Stimulated activated CD4-positive, alpha-beta T cell treated with anti-CD3 and anti-CD28 coated beads, Interleukin-4, amount 100 ng/mL, for 48 hours (primary cell): ENCODE data around the gene SNRPN.
"Not testable (repeated sequence)": the region's sequence is repeated elsewhere in the genome, so short reads cannot be mapped to it uniquely, and the experiment has no call there.

ENCODE experiments used
- DNase-seq, 2 donors: peaks; one replicate each; pipeline ENCODE4 v3.0.0-alpha.2; 2020; ENCODE audit warnings: low read depth in 2 of 2

SNRPN gene

GRCh38 chr15:24954783-24955530, at the start of gene SNRPN, which contains the start of gene SNURF:
SNRPN (plus strand) TSS chr15:24954987; CDS start chr15:24974454, 19,467 bp downstream.
SNURF (plus strand) TSS chr15:24954987; CDS start chr15:24955049, 62 bp downstream.
- DNase-seq = peak; percentile 47 to 58

- DNase-seq = no peak
Measured at GRCh38 chr15:24916305-24917009, 38.3 kb upstream of the SNRPN start.

DNA sequence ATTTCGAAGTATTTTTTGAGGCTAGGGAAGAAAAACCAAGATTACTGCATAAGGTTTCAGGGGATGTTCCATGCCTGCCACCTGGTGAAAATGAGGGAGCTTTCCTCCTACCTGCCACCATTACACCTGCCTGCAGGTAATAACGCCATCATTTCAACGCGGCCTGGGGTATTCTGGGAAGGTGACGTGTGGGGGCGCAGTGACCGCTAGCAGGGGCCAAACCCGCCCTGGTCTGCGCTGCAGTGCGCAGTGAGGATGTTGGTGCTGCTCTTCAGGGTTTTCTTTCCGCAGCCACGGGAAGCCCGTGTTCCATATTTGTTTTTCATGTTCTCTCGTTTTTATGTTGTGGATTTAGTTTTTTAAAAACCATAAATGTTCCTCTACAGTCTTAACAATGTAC, 37.4 kb upstream of the SNRPN start:
- DNase-seq = no peak

DNA sequence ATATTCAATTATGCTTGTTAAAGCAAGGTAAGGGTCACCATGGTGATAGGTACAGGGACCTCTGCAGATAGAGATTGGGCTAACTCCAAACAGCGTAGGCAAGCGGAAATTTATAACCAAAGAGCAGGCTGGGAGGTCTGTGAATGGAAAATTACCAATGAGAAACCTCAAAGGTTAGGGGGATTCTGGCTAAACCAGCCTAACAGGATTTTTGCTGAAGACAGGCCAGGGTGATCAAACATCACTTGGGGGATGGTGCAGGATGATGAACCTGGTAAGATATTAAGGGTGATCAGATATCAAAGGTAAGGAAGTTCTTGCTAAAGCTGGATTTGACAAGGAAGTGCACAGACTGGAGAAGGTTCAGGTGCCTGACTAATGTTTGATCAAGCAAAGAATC, 35.3 kb upstream of the SNRPN start:
- no peak for DNase-seq

DNA sequence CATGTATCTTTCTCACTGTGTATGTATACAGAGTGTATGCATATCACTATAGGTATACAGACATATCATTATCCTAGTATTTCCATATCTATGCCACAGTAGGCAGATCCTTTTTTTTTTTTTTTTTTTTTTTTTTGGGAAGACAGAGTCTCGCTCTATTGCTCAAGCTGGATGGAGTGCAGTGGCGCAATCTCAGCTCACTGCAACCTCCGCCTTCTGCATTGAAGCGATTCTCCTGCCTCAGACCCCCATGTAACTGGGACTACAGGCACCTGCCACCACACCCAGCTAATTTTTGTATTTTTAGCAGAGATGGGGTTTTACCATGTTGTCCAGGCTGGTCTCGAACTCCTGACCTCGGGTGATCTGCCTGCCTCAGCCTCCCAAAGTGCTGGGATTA, 32.0 kb upstream of the SNRPN start:
- not testable (repeated sequence) for DNase-seq

GRCh38 chr15:24924153-24924552, 30.6 kb upstream of the SNRPN start:
- DNase-seq = no peak

GRCh38 chr15:24924621-24925020, 30.2 kb upstream of the SNRPN start:
- no peak for DNase-seq

DNA sequence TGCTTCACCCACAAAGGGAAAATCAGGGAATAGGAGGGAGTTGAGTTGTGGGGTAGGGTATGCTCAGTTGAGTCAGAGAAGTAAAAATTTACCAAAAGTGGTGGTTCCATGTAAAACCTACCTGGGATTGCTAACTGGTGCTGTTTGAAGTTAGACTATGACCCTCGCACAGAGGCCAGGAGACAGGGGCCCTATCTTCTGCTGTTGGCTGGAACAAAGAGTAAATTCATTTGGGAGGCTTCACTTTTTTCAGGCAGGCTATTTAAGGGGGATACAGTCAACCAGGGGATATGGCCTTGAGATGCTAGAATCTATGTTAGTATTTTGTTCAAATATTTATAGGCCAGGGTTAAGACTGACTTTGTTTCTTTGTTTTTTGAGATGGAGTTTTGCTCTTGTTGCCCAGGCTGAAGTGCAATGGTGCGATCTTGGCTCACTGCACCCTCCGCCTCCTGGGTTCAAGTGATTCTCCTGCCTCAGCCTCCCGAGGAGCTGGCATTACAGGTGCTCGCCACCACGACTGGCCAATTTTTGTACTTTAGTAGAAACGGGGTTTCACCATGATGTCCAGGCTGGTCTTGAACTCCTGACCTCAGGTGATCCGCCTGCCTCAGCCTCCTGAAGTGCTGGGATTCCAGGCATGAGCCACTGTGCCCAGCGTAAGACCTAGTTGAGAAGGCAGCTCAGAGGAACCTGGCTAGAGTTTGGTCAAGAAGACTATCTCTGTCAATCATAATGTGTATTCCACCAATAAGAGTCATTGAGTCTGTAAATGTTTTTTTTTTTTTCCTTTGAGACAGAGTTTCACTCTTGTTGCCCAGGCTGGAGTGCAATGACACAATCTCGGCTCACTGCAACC, 22.7 kb upstream of the SNRPN start:
- DNase-seq = not testable (repeated sequence)

- DNase-seq = no peak
Measured at GRCh38 chr15:24933716-24934115, 21.1 kb upstream of the SNRPN start.

DNA sequence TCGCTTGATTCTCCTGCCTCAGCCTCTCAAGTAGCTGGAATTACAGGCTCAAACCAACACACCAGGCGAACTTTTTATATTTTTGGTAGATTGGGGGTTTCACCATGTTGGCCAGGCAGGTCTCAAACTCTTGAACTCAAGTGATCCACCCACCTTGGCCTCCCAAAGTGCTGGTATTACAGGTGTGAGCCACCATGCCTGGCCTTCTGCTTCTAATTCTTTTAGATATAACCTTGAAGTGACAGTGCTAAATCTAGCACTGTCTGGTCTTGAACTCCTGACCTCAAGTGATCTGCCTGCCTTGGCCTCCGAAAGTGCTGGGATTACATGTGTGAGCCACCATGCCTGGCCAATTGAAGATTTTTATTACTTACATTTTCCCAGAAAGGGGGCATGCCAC, 16.6 kb upstream of the SNRPN start:
- DNase-seq = not testable (repeated sequence)

DNA sequence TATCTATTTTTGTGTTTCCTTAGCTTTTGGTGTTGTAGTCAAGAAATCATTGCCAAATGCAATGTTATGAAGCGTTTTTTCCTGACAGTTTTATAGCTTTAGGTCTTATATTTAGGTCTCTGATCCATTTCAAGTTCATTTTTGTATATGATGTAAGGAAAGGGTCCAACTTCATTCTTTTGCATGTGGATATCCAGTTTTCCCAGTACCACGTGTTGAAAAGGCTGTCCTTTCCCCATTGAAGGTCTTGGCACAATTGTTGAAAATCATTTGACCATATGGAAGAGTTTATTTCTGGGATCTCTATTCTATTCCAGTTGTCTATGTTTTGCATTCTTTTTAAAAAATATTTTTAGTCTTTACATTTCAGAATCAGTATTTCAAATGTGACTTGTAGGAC, 14.6 kb upstream of the SNRPN start:
- DNase-seq = no peak

DNA sequence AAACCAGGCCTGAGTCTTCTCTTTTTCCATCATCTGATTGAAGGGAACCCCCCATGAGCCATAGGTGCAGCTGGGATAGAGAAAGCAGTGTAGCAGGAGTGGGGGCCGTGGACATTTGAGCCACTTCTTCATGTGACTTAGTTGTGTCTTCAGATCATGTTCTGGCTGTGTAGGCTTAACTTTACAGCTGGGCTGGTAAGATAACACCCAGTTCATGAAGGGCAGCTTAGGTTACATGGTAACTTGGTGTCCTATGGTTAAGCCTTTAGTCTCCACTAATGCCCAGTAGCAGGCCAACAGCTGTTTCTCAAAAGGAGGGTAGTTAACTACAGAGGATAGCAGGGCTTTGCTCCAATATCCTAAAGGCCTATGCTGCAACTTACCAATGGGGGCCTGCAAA, 11.4 kb upstream of the SNRPN start:
- no peak for DNase-seq

GRCh38 chr15:24944954-24945353, 9.8 kb upstream of the SNRPN start:
- DNase-seq = no peak

GRCh38 chr15:24945711-24946110, 9.1 kb upstream of the SNRPN start:
- DNase-seq = no peak

DNA sequence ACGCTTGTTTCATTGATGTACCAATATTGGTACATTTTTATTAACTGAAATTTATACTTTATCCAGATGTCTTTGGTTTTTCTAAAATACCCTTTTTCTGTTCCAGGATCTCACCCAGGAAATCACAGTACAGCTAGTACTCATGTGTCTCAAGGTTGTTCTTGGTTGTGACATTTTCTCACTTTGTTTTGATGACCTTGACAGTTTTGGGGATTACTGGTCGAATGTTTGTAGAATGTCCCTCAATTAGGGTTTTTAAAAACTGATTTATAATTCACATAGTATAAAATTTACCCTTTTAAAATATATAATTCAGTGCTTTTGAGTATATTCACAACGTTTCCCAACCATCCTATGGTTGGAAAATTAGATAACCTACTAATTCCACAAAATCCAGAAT, 6.3 kb upstream of the SNRPN start:
- no peak for DNase-seq

GRCh38 chr15:24955531-24955921, 739 bp downstream of the SNRPN start:
- no peak for DNase-seq

DNA sequence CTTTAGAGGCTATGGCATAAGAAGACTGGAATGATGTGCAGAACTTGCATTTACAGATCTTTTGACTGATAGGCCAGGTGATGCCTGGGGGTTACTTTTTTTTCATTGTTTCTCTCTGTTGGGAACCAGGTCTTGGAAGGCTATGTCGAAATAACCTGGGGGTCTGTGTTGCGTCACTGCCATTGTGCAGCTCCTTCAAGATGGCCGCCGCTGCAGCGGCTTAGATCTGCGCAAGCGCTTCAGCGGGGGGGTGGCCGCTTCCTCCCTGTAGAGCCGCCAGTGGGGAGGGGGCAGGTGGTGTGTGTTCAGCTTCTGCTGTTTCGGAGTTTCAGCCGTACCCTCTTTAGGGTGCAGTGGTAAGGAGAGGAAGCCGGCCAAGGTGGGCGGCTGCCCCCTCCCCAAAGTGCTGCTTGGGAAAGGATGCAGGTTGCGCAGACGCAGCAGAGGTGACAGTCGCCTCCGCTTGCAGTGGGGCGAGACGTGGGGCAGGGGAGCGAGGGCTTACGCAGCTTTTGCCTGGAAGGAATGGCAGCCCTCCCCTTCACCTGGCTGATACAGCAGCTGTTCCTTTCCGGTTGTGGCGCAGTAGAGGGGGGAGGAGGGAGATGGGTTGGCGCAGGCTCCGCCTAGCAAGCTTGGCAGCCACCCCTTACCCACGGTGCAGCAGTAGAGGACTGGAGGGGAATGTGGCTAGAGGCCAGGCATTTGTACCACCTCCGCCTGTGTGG, 1.5 kb downstream of the SNRPN start:
- peak; percentile 49 to 60 for DNase-seq

DNA sequence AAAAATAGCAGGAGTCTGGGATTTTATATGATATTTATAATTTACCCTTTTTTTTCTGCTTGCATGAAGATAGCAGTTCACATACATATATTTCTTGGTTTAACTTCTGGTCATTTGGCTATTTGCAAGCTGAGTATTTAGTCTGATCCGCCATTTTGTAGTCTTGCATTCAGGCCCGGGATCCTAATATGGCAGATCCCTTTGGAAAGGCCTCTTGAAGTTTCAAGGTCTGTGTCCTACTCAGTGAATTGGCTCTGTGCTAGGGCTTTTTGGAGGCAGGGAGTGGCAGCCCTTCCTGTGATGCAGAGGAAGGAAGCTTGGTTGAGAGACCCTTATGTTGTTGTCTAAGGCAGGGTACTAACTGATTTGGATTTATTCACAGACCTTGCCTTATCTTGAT, 2.9 kb downstream of the SNRPN start:
- no peak for DNase-seq

- no peak for DNase-seq
Measured at GRCh38 chr15:24961967-24962366, 7.2 kb downstream of the SNRPN start.

DNA sequence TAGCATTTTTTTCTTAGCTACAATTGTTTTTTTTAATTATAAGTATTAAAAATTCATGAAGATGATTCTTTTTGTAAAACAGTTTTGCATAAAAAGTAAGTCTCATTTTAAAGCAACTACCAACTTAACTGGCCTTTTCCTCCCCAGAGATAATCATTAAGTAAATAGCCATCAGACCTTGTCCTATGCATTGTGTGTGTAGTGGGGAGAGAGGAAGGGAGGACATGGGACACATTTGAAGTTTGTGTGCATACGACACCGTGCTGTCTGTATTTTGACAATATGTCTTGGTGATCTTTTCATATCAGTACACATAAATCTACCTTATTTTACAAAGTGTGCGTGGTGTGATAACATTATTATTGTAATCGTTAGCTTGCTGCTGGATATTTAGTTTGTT, 8.1 kb downstream of the SNRPN start:
- no peak for DNase-seq

- DNase-seq = no peak
Measured at GRCh38 chr15:24966364-24967103, 11.7 kb downstream of the SNRPN start.
